Right hindlimb (tissue), 1 donor: ENCODE measurements around the gene PRR14L.
"Not testable (repeated sequence)": the region's sequence is repeated elsewhere in the genome, so short reads cannot be mapped to it uniquely, and the experiment has no call there.

Source experiments
- DNase-seq: peaks from one replicate; pipeline ENCODE4 v3.0.0-alpha.2; 2018

Gene PRR14L

GRCh38 chr22:31739795-31740201 lies 10.1 kb downstream of the PRR14L start:
- no peak for DNase-seq

- DNase-seq, result no peak
These were observed 11.4 kb downstream of the PRR14L start for GRCh38 chr22:31738566-31738965.

GRCh38 chr22:31737932-31738331 lies 12.0 kb downstream of the PRR14L start:
- DNase-seq, result no peak

DNA sequence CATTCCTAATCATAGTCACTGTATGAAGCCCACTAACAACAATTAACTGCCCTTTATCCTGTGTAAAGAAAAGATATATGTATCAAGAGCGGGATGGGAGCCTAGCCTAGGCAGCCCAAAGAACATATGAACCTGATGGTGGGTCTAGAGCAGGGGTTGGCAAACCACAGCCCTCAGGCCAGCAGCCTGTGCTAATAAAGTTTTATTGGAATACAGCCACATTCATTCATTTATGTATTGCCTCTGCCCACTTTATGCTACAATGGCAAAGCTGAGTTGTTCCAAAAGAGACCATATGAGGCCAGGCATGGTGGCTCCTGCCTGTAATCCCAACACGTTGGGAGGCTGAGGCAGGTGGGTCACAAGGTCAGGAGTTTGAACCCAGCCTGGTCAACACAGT lies 13.5 kb downstream of the PRR14L start:
- no peak for DNase-seq

DNA sequence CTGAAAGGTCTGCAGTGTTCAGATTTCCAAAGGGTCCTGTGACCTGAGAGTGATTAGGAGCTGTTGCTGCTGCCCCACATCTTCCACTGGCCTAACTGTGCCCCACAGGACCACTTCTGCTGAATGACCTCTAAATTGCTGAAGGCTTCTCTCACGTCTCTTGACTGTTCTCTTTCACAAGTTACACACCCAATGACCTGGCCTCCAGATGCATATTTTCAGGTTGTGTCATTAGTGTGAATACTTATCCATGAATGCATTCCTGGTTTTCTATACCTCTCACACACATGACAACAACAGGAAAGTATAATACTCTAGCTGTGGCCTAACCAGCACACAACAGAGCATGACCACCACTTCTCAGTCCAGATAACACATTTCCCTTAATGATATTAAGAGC lies 15.4 kb downstream of the PRR14L start:
- no peak for DNase-seq

DNA sequence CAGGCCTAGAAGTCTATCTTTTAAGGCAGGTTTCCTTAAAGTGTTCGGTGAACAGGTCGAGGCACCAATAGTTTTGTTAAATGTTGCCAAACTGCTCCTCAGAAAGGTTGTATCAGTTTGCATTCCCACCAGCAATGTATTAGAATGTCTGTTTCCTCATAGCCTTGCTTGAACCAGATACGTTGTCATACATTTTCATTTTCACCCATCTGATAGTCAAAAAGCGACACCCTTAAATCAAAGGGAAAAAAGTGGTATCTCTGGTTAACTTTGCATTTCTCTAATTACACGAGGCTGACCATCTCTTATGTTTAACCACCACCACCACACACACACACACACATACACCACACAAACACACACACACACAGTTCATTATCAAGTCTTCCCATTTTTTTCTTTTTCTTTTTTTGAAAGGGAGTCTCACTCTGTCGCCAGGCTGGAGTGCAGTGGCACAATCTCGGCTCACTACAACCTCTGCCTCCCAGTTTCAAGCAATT lies 16.3 kb downstream of the PRR14L start:
- no peak for DNase-seq

GRCh38 chr22:31732089-31732829 lies 17.7 kb downstream of the PRR14L start:
- no peak for DNase-seq

- DNase-seq, result no peak
These were observed 19.6 kb downstream of the PRR14L start for GRCh38 chr22:31730344-31730711.

DNA sequence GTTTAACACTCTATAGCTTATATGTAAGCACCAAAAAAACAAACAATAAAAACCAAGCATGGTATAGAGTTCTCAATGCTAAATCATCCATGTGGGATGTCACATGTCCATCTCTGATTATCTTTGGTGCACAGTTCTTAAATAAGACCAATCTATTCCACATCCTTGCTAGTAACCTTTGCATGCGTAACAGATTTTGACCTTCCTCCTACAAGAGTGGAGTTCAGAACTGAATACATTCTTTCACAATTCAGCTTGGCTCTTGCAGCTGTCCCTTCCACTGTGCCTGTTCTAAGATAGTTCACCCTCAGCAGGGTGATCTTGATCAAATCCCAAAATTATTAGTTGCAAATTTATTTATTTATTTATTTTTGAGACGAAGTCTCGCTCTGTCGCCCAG lies 21.1 kb downstream of the PRR14L start:
- no peak for DNase-seq

DNA sequence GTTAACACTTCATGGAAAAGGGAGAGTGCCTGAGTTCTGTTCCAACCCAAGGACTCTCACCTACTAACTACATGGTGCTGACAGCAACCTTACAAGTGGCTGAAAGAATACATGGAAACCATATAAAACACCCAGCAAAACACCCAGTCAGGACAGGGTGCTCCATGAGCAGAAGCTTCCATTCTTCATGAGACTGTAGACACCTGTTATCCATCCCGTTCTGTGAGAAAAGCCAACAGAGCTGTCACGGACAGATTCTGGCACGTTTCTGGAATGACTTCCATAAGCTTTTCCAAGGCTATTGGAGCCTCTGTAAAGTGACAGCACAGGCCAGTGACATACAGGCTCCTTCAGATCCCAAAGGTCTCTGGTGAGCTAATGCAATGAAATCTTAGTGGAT lies 23.2 kb downstream of the PRR14L start:
- no peak for DNase-seq

- DNase-seq, result no peak
These were observed 26.2 kb downstream of the PRR14L start for GRCh38 chr22:31723723-31724122.

GRCh38 chr22:31719850-31720471 lies 30.0 kb downstream of the PRR14L start:
- DNase-seq, result no peak

DNA sequence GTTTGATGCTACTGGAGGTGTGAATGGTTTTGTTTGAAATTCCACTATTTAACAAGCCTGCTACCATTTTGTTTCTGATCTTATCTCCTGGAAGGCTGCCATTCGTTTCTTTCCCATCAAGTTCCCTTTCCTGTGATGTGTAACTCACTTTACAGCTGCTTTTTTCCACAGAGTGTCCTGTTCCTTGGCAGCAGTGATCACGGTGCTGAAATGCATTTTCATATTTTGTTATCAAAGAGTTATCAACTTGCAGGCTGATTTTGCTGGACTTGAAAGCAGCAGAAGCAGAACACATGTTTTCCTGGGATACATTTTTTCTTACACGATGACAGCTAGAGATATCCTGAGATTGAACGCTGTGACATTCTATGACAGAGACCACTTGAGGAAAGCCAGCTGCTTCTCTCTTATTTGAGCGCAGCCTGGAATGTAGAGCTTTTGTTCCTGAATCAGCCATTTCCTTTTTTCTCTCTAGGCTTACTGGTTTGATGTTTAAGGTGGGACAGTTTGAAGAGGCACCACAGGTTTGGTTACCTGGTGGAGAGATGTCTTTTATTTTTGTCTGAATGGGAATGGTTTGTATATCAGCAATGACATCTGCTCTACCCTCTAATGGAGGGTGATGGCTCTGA lies 34.7 kb downstream of the PRR14L start:
- no peak for DNase-seq

DNA sequence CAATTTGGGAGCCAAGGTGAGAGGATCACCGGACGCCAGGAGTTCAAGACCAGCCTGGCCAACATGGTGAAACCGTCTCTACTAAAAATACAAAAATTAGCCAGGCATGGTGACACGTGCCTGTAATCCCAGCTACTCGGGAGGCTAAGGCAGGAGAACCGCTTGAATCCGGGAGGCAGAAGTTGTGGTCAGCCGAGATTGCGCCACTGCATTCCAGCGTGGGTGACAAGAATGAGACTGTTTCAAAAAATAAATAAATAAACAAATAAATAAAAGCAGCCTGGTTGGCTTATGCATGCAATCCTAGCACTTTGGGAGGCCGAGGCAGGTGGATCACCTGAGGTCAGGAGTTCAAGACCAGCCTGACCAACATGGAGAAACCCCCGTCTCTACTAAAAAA lies 38.7 kb downstream of the PRR14L start:
- DNase-seq, result not testable (repeated sequence)

DNA sequence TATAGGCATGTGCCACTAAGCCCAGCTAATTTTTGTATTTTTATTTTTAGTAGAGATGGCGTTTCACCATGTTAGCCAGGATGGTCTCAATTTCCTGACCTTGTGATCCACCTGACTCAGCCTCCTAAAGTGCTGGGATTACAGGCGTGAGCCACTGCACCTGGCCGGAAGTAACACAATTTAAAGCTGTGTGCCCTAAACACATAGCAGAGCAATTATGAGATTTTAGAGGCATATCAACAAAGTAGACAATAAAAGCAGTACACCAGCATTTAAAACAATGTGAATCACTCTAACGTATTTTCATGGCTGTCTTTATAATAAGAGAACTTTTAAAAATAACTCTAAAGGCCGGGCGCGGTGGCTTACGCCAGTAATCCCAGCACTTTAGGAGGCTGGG lies 42.4 kb downstream of the PRR14L start:
- no peak for DNase-seq

GRCh38 chr22:31695423-31695822 lies 54.5 kb downstream of the PRR14L start:
- no peak for DNase-seq

GRCh38 chr22:31694046-31694445 lies 55.9 kb downstream of the PRR14L start:
- DNase-seq, result not testable (repeated sequence)

GRCh38 chr22:31692186-31692886 lies 57.6 kb downstream of the PRR14L start:
- DNase-seq, result no peak

DNA sequence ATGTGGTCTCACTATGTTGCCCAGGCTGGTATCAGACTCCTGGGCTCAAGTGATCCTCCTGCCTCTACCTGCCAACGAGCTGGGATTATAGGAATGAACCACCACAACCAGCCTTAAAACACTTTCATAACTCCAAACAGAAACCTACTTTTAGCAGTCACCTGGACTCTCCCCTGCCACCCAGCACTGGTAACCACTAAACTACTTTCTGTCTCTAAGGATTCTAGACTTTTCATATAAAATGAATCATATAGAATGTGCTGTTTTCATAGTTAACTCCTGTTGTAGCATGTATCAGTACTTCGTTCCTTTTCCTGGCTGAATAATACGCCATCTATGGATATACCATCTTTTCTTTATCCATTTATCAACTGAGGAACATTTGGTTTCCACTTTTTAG lies 58.5 kb downstream of the PRR14L start:
- DNase-seq, result no peak

DNA sequence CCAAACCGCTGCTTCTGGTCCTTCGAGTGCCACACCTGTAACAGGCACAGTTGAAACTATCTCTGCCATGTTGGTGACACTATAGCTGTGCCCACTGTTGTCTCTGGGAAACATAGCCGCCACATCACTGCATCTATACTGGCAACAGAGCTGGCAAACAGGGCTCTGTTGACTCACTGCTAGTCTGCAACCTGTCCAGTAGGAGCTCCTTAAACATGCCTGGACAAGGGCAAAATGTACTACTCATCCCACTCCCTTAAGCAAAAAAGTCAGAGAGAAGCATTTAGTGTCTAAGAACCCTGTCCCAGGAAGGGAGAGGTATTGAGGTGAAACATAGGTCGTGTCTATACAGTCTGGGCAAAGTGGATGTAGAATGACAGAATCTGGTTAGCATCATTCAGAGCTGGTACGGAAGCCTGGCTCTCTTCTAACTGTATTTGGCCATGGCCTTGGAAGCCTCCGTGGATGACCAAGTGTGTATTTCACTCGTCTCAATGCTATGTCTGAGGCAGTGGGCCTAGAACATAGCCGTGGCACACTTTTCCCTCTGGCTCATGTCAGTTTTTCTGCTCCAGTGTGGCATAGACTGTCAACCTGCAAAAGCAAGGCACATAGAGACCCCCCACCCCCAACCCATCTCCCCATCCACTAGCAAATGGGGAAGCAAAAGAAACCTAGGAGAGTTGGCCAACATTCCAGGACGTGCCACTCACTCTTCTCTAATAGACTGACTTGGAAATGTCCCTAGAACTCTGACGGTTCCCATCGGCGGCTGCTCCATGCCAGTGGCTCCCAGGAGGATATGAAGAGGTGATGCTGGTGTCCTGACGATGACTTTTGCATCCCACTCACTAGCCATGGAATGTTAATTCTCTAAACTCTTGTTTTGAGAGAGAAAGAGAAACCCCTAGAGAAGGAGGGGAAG lies 66.5 kb downstream of the PRR14L start:
- DNase-seq, result no peak

- no peak for DNase-seq
These were observed 67.2 kb downstream of the PRR14L start for GRCh38 chr22:31682751-31683150.
